IMR-90 (cell line): ENCODE measurements around the gene MREG. TPM values are rescaled to one million over a fixed set of nuclear protein-coding genes. Genes with fewer than 3 reads are reported as not detected.

Source experiments
- ATAC-seq: fragments of 200-7000 bp; cut with Tn5 transposase; 2 replicates; pipeline ENCODE4 v1.9.1; 2020; ENCODE audit warnings: low read depth, mild to moderate bottlenecking, moderate library complexity
- BruUV-seq: library from RNA; stranded (reverse); fragments of 400-500 nt; replicated peaks from 2 replicates; lab custom pipeline; 2021; lab: Mats Ljungman, UMichigan
- CTCF ChIA-PET: fragments of 300-600 bp; formaldehyde crosslinking; extraction: SDS; loops from one replicate; lab custom pipeline; 2021; ENCODE audit warnings: antibody characterized with exemption; lab: Yijun Ruan, JAX
- POLR2A ChIA-PET: fragments of 300-600 bp; sonication (Branson Sonifier 250); formaldehyde crosslinking; loops from one replicate; lab custom pipeline; 2022; ENCODE audit warnings: antibody characterized with exemption; ENCODE audit not compliant: unreplicated experiment; lab: Charles Lee
- DNase-seq: peaks from one replicate; pipeline ENCODE4 v3.0.0; 2013
- H2AFZ ChIP-seq: replicated peaks from 2 replicates; pipeline ENCODE3; 2013; ENCODE audit warnings: low read length, mild to moderate bottlenecking; ENCODE audit not compliant: poor library complexity
- H2AK5ac ChIP-seq: 2 replicates; pipeline ENCODE4 v1.6.1; 2013; ENCODE audit warnings: low read depth, low read length, inconsistent platforms
- H2AK9ac ChIP-seq: replicated peaks from 2 replicates; pipeline ENCODE3; 2013; ENCODE audit warnings: mild to moderate bottlenecking, low read depth, low read length, moderate library complexity; ENCODE audit not compliant: poor library complexity
- H2BK120ac ChIP-seq: 2 replicates; pipeline ENCODE4 v1.6.1; 2013; ENCODE audit warnings: low read depth, low read length, inconsistent platforms
- H2BK15ac ChIP-seq: 3 replicates; pipeline ENCODE4 v1.6.1; 2013; ENCODE audit warnings: low read depth, low read length, inconsistent platforms
- H2BK20ac ChIP-seq: 2 replicates; pipeline ENCODE4 v1.6.1; 2013; ENCODE audit warnings: low read depth, mild to moderate bottlenecking, inconsistent platforms, low read length, moderate library complexity
- H2BK5ac ChIP-seq: 2 replicates; pipeline ENCODE4 v1.6.1; 2013; ENCODE audit warnings: mild to moderate bottlenecking, low read depth, low read length, inconsistent platforms; ENCODE audit not compliant: poor library complexity, severe bottlenecking
- H3K14ac ChIP-seq: replicated peaks from 2 replicates; pipeline ENCODE4 v1.6.1; 2013; ENCODE audit warnings: low read depth, low read length, inconsistent platforms
- H3K18ac ChIP-seq: 2 replicates; pipeline ENCODE4 v1.6.1; 2013; ENCODE audit warnings: low read depth, low read length, control low read depth
- H3K23ac ChIP-seq: 2 replicates; pipeline ENCODE4 v1.6.1; 2013; ENCODE audit warnings: low read depth, low read length, inconsistent platforms
- H3K27ac ChIP-seq: 2 replicates; pipeline ENCODE4 v1.5.1; 2013; ENCODE audit warnings: mild to moderate bottlenecking, control low read depth, low read length; ENCODE audit not compliant: insufficient read depth
- H3K27me3 ChIP-seq: 2 replicates; pipeline ENCODE4 v1.6.1; 2013; ENCODE audit warnings: low read length; ENCODE audit not compliant: control insufficient read depth, insufficient read depth
- H3K36me3 ChIP-seq: 2 replicates; pipeline ENCODE4 v1.6.1; 2013; ENCODE audit warnings: low read length, mixed read lengths; ENCODE audit not compliant: control insufficient read depth, insufficient read depth
- H3K4ac ChIP-seq: 2 replicates; pipeline ENCODE4 v1.6.1; 2013; ENCODE audit warnings: low read depth, low read length, inconsistent platforms
- H3K4me1 ChIP-seq: 2 replicates; pipeline ENCODE4 v1.6.1; 2013; ENCODE audit warnings: low read length, mixed read lengths; ENCODE audit not compliant: control insufficient read depth, insufficient read depth
- H3K4me2 ChIP-seq: 2 replicates; pipeline ENCODE4 v1.6.1; 2013; ENCODE audit warnings: low read depth, mild to moderate bottlenecking, control low read depth, low read length, moderate library complexity
- H3K4me3 ChIP-seq: 2 replicates; pipeline ENCODE4 v1.5.1; 2013; ENCODE audit warnings: low read depth, mild to moderate bottlenecking, control low read depth, low read length, moderate library complexity; ENCODE audit not compliant: insufficient read depth
- H3K56ac ChIP-seq: 2 replicates; pipeline ENCODE4 v1.6.1; 2013; ENCODE audit warnings: low read length, inconsistent platforms; ENCODE audit not compliant: insufficient read depth; ENCODE audit errors: extremely low read depth
- H3K79me1 ChIP-seq, 2 experiments: 2 replicates each; pipeline ENCODE4 v1.6.1; 2013; ENCODE audit warnings: low read length in 2 of 2, inconsistent platforms in 1 of 2, low read depth in 1 of 2
- H3K9ac ChIP-seq: 2 replicates; pipeline ENCODE4 v1.6.1; 2013; ENCODE audit warnings: low read depth, low read length, control low read depth
- H3K9me1 ChIP-seq: 2 replicates; pipeline ENCODE4 v1.6.1; 2013; ENCODE audit warnings: low read length, inconsistent platforms; ENCODE audit not compliant: insufficient read depth
- H3K9me3 ChIP-seq: 2 replicates; pipeline ENCODE4 v1.6.1; 2013; ENCODE audit warnings: low read length; ENCODE audit not compliant: control insufficient read depth, insufficient read depth
- H4K20me1 ChIP-seq: 2 replicates; pipeline ENCODE4 v1.6.1; 2013; ENCODE audit warnings: low read length, inconsistent platforms; ENCODE audit not compliant: insufficient read depth
- H4K5ac ChIP-seq: 2 replicates; pipeline ENCODE4 v1.6.1; 2013; ENCODE audit warnings: mild to moderate bottlenecking, low read depth, low read length, control low read depth
- H4K8ac ChIP-seq, 2 experiments: 2 replicates each; pipeline ENCODE4 v1.6.1; 2013; ENCODE audit warnings: low read depth in 2 of 2, low read length in 2 of 2, control low read depth in 1 of 2, inconsistent platforms in 1 of 2
- H4K91ac ChIP-seq: 2 replicates; pipeline ENCODE4 v1.6.1; 2013; ENCODE audit warnings: low read depth, low read length, inconsistent platforms; ENCODE audit not compliant: insufficient read depth
- BHLHE40 ChIP-seq: fragments of 150-350 bp; IDR thresholded peaks from 2 replicates; pipeline ENCODE4 v1.6.1; 2016; ENCODE audit warnings: mild to moderate bottlenecking, low read depth, low read length
- CHD1 ChIP-seq: IDR thresholded peaks from 2 replicates; pipeline ENCODE4 v1.6.1; 2012; ENCODE audit warnings: low read depth, low read length, improper control_type of control experiment
- FOS ChIP-seq: fragments of 150-350 bp; IDR thresholded peaks from 2 replicates; pipeline ENCODE4 v1.6.1; 2016; ENCODE audit warnings: low read depth, low read length
- MAFK ChIP-seq: IDR thresholded peaks from 2 replicates; pipeline ENCODE4 v1.6.1; 2012; ENCODE audit warnings: low read depth, low read length, improper control_type of control experiment
- NFE2L2 ChIP-seq: fragments of 150-350 bp; IDR thresholded peaks from 2 replicates; pipeline ENCODE4 v1.6.1; 2016; ENCODE audit warnings: low read depth, mild to moderate bottlenecking, low read length
- WGBS, 2 experiments: methylation state at CpG; one replicate each; pipeline versions ENCODE4 v1.1.5 to v1.1.7; 2013; ENCODE audit warnings: missing lambda C conversion rate in 2 of 2; ENCODE audit not compliant: insufficient read length in 1 of 2; ENCODE audit errors: extremely low coverage in 2 of 2; 5-methylcytosine and 5-hydroxymethylcytosine counted together
- dilution Hi-C: fragments of 300-500 bp; cut with HindIII; formaldehyde crosslinking; loops from one replicate; pipeline ENCODE4 v1.14.3; 2018; ENCODE audit warnings: low sequenced_read_pairs; ENCODE audit not compliant: unreplicated experiment
- in situ Hi-C: fragments of 300-500 bp; cut with MboI; formaldehyde crosslinking; loops from 3 replicates; pipeline ENCODE4 v1.14.3; 2019; ENCODE audit warnings: low sequenced_read_pairs, inconsistent platforms, mixed read lengths
- intact Hi-C: fragments of 100-400 bp; cut with micrococcal nuclease; formaldehyde crosslinking; loops from 2 replicates; pipeline ENCODE4 v1.10.0; 2022
- polyA plus RNA-seq, 3 experiments: library from polyadenylated mRNA; depleted of rRNA; stranded (reverse); fragments of >200 nt; gene quantifications; 2 replicates each; pipeline ENCODE4 v1.2.3, GENCODE V29; 2012; ENCODE audit warnings: low replicate concordance in 1 of 3
- total RNA-seq: library from RNA; depleted of rRNA; stranded (reverse); fragments of >200 nt; gene quantifications from 2 replicates; pipeline ENCODE4 v1.2.3, GENCODE V29; 2012
- TF ChIP-seq, protein P1 (sequence below): fragments of 150-350 bp; IDR thresholded peaks from 2 replicates; pipeline ENCODE4 v1.6.1; 2016; ENCODE audit warnings: low read depth, mild to moderate bottlenecking, low read length, moderate library complexity, borderline replicate concordance

MREG gene
- total and polyA plus RNA-seq, 2 of the 4 experiments (the other 2 are of a cell fraction): 1.0 to 1.8 TPM

GRCh38 chr2:216031960-216032689 is 18.8 kb upstream of the MREG start:
- Histone ChIP-seq H2AFZ (no peak overlapping the region), H2BK5ac (peak overlapping the region; percentile 90), H3K23ac (no peak overlapping the region; the same call in 1 of the 2 replicates), H2BK15ac (peak overlapping the region; percentile 77; the same call in 1 of the 3 replicates), H4K91ac (no peak overlapping the region), H4K20me1 (no peaks in the 10 kb centered on the region), H3K4me2 (peak overlapping the region; percentile 87), H2AK9ac (no peak overlapping the region), H3K79me1 (0 out of 4 replicates have a peak, but pooled peaks cover 0 to 4% of the 10 kb centered on the region in 2 experiments), H3K56ac (peak overlapping the region; percentile 63; the same call in 1 of the 2 replicates), H4K5ac (peak overlapping the region; percentile 16; the same call in 1 of the 2 replicates), H3K27ac (peak overlapping the region; percentile 80), H3K4me1 (peaks cover 11% of the 10 kb centered on the region), H3K9me1 (peaks cover 10% of the 10 kb centered on the region; the same call in 1 of the 2 replicates), H3K36me3 (no peaks in the 10 kb centered on the region), H2BK120ac (peak overlapping the region; percentile 91), H3K4ac (peak overlapping the region; percentile 78), H3K9me3 (no peaks in the 10 kb centered on the region), H3K18ac (peak overlapping the region; percentile 72), H3K9ac (no peak overlapping the region), H4K8ac (peak overlapping the region in 1 of 2 experiments; percentile 86; a peak in 2 of 4 replicates), H3K27me3 (no peaks in the 10 kb centered on the region), H3K4me3 (no peak overlapping the region), H2BK20ac (peak overlapping the region; percentile 95), H2AK5ac (no peak overlapping the region), H3K14ac (0 out of 2 replicates have a peak overlapping the region, but pooled peaks have one; percentile 2)
- ATAC-seq: peak; percentile 79
- CTCF ChIA-PET: interaction anchor here (0.7 to 1.0 kb wide), 2 partner anchors 78 to 97 kb away, joined by 3 read pairs; no protein-coding TSS in a partner anchor
- no CpG with 5 or more reads among the region's 1 CpG for WGBS, 2 experiments
- peak; percentile 94 for DNase-seq
- in situ Hi-C loops: no loop called here
- intact Hi-C loops: loop anchor here (2.0 to 10.0 kb wide), 2 partner anchors 77 to 633 kb away; partner anchors contain the start of gene XRCC5
- dilution Hi-C loops: no loop called here
- BruUV-seq: no TSS peak
- POLR2A ChIA-PET: no interaction called here
- TF ChIP-seq FOS (peak; percentile 73; the same call in 1 of the 2 replicates), BHLHE40 (no peak), CHD1 (no peak), MAFK (peak; percentile 50; the same call in 1 of the 2 replicates), NFE2L2 (no peak)
- TF ChIP-seq, protein P1, sequence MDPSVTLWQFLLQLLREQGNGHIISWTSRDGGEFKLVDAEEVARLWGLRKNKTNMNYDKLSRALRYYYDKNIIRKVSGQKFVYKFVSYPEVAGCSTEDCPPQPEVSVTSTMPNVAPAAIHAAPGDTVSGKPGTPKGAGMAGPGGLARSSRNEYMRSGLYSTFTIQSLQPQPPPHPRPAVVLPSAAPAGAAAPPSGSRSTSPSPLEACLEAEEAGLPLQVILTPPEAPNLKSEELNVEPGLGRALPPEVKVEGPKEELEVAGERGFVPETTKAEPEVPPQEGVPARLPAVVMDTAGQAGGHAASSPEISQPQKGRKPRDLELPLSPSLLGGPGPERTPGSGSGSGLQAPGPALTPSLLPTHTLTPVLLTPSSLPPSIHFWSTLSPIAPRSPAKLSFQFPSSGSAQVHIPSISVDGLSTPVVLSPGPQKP: no peak
